Endodermal cell (in vitro differentiated cells): Measurements from ENCODE around the gene JAG2. TPM values are rescaled to one million over a fixed set of nuclear protein-coding genes. Genes with fewer than 3 reads are reported as not detected.

Experiments
- DNase-seq: peaks from one replicate; pipeline ENCODE4 v3.0.0-alpha.2; 2017
- H3K27ac ChIP-seq: 2 replicates; pipeline ENCODE4 v1.5.1; 2013; ENCODE audit warnings: mild to moderate bottlenecking, low read depth, low read length, moderate library complexity
- H3K27me3 ChIP-seq: 2 replicates; pipeline ENCODE4 v1.6.1; 2013; ENCODE audit warnings: mild to moderate bottlenecking, low read length, moderate library complexity; ENCODE audit not compliant: insufficient read depth, control insufficient read depth, poor library complexity, severe bottlenecking
- H3K36me3 ChIP-seq: 2 replicates; pipeline ENCODE4 v1.7.0; 2013; ENCODE audit warnings: mild to moderate bottlenecking, low read length, moderate library complexity; ENCODE audit not compliant: control insufficient read depth, insufficient read depth
- H3K4me1 ChIP-seq: one replicate; pipeline ENCODE4 v1.7.0; 2013; ENCODE audit warnings: low read length; ENCODE audit not compliant: control insufficient read depth, insufficient read depth
- H3K4me3 ChIP-seq: 2 replicates; pipeline ENCODE4 v1.5.1; 2013; ENCODE audit warnings: mild to moderate bottlenecking, low read length, moderate library complexity
- H3K9ac ChIP-seq: 2 replicates; pipeline ENCODE4 v1.6.1; 2013; ENCODE audit warnings: mild to moderate bottlenecking, low read length, moderate library complexity; ENCODE audit not compliant: poor library complexity, severe bottlenecking; ENCODE audit errors: extremely low read depth
- H3K9me3 ChIP-seq: 2 replicates; pipeline ENCODE4 v1.6.1; 2013; ENCODE audit warnings: mild to moderate bottlenecking, low read length, moderate library complexity; ENCODE audit not compliant: control insufficient read depth
- H3K27ac Mint-ChIP-seq: 2 replicates; pipeline ENCODE4 v1.8.0; 2020; ENCODE audit warnings: mixed read lengths
- H3K27me3 Mint-ChIP-seq: 2 replicates; pipeline ENCODE4 v1.8.0; 2021; ENCODE audit warnings: mild to moderate bottlenecking, mixed read lengths; ENCODE audit not compliant: insufficient read depth
- H3K36me3 Mint-ChIP-seq: 2 replicates; pipeline ENCODE4 v1.8.0; 2020; ENCODE audit warnings: low read depth, mixed read lengths
- H3K4me1 Mint-ChIP-seq: 2 replicates; pipeline ENCODE4 v1.8.0; 2020; ENCODE audit warnings: mixed read lengths
- H3K4me3 Mint-ChIP-seq: 2 replicates; pipeline ENCODE4 v1.8.0; 2020; ENCODE audit warnings: mild to moderate bottlenecking, moderate library complexity, mixed read lengths
- H3K9me3 Mint-ChIP-seq: 2 replicates; pipeline ENCODE4 v1.8.0; 2020; ENCODE audit warnings: mild to moderate bottlenecking, mixed read lengths
- CTCF ChIP-seq: fragments of 200-600 bp; sonication (generic); conservative IDR thresholded peaks from 2 replicates; pipeline ENCODE4 v1.5.0; 2021; ENCODE audit warnings: antibody characterized with exemption, mild to moderate bottlenecking
- WGBS, 2 experiments: methylation state at CpG; one replicate each; pipeline versions ENCODE4 v1.1.5 to v1.1.7; 2013; ENCODE audit warnings: missing lambda C conversion rate in 2 of 2, mixed read lengths in 1 of 2; ENCODE audit not compliant: insufficient coverage in 1 of 2, insufficient read length in 1 of 2; 5-methylcytosine and 5-hydroxymethylcytosine counted together
- total RNA-seq, 2 donors: library from RNA; stranded (reverse); fragmentation: NEBNext Ultra II Directional in 1 of 2; extraction: Animal tissue kit (Norgen Biotek cat#: 25700) in 1 of 2; gene quantifications; 2 replicates in 1 of 2; 3 replicates in 1 of 2; pipeline ENCODE4 v1.2.1, GENCODE V29; 2021

Gene JAG2
- total RNA-seq, 2 donors from 2014 or later = 6.4 TPM

GRCh38 chr14:105215602-105216001, 47.0 kb upstream of the JAG2 start:
- Mint-ChIP-seq H3K4me1 (no peaks in the 10 kb centered on the region), H3K36me3 (peaks cover 33% of the 10 kb centered on the region), H3K27me3 (no peaks in the 10 kb centered on the region), H3K9me3 (no peaks in the 10 kb centered on the region), H3K4me3 (no peak overlapping the region), H3K27ac (no peak overlapping the region)
- no peaks in the 10 kb centered on the region for H3K27me3 ChIP-seq
- H3K4me3 ChIP-seq = no peak overlapping the region
- H3K9me3 ChIP-seq = no peaks in the 10 kb centered on the region
- DNase-seq = no peak
- no peak for TF ChIP-seq CTCF
- H3K36me3 ChIP-seq = peaks cover 6% of the 10 kb centered on the region
- no peak overlapping the region for H3K27ac ChIP-seq
- 92% methylated on average over 3 of the region's 3 CpGs; no CpG with 5 or more reads in 1 of the 2 experiments for WGBS, 2 experiments
- no peak overlapping the region for H3K9ac ChIP-seq
- no peaks in the 10 kb centered on the region for H3K4me1 ChIP-seq

GRCh38 chr14:105214324-105214915, 45.8 kb upstream of the JAG2 start:
- Histone ChIP-seq H3K27ac (peak overlapping the region; percentile 16), H3K4me3 (no peak overlapping the region), H3K27me3 (no peaks in the 10 kb centered on the region), H3K4me1 (no peaks in the 10 kb centered on the region), H3K9me3 (no peaks in the 10 kb centered on the region), H3K36me3 (no peaks in the 10 kb centered on the region), H3K9ac (no peak overlapping the region)
- no peak for DNase-seq
- H3K36me3 Mint-ChIP-seq = peaks cover 29% of the 10 kb centered on the region
- H3K4me1 Mint-ChIP-seq = no peaks in the 10 kb centered on the region
- H3K4me3 Mint-ChIP-seq = no peak overlapping the region
- H3K27me3 Mint-ChIP-seq = no peaks in the 10 kb centered on the region
- no peaks in the 10 kb centered on the region for H3K9me3 Mint-ChIP-seq
- 94 to 96% methylated on average over 7 to 14 of the region's 14 CpGs for WGBS, 2 experiments
- no peak for TF ChIP-seq CTCF
- H3K27ac Mint-ChIP-seq = no peak overlapping the region

- Mint-ChIP-seq H3K4me3 (no peak overlapping the region), H3K27me3 (no peaks in the 10 kb centered on the region), H3K27ac (no peak overlapping the region), H3K4me1 (no peaks in the 10 kb centered on the region), H3K36me3 (peaks cover 20% of the 10 kb centered on the region), H3K9me3 (no peaks in the 10 kb centered on the region)
- no peak overlapping the region for H3K9ac ChIP-seq
- DNase-seq = no peak
- H3K4me3 ChIP-seq = no peak overlapping the region
- WGBS, 2 experiments = 95 to 98% methylated on average over 8 to 10 of the region's 10 CpGs
- no peaks in the 10 kb centered on the region for H3K36me3 ChIP-seq
- H3K27me3 ChIP-seq = no peaks in the 10 kb centered on the region
- no peaks in the 10 kb centered on the region for H3K4me1 ChIP-seq
- no peak for TF ChIP-seq CTCF
- H3K27ac ChIP-seq = peak overlapping the region; percentile 66
- H3K9me3 ChIP-seq = no peaks in the 10 kb centered on the region
These were observed 44.8 kb upstream of the JAG2 start for GRCh38 chr14:105213361-105213760.
